GM13976 (cell line): ENCODE results near the gene OR10G8.

ENCODE experiments used
- DNase-seq: peaks from one replicate; pipeline ENCODE4 v3.0.0; 2012; ENCODE audit warnings: low spot score
- in situ Hi-C: fragments of 300-500 bp; cut with MboI; formaldehyde crosslinking; loops from one replicate; pipeline ENCODE4 v1.12.0; 2022; ENCODE audit warnings: low sequenced_read_pairs, mixed read lengths, inconsistent platforms; ENCODE audit not compliant: unreplicated experiment
- TF ChIP-seq, protein P1 (sequence below): IDR thresholded peaks from 2 replicates; pipeline ENCODE4 v1.5.1; 2012; ENCODE audit warnings: borderline replicate concordance, mild to moderate bottlenecking; ENCODE audit not compliant: insufficient read depth; ENCODE audit errors: extremely low read depth, missing control alignments, control extremely low read depth

OR10G8 gene

DNA sequence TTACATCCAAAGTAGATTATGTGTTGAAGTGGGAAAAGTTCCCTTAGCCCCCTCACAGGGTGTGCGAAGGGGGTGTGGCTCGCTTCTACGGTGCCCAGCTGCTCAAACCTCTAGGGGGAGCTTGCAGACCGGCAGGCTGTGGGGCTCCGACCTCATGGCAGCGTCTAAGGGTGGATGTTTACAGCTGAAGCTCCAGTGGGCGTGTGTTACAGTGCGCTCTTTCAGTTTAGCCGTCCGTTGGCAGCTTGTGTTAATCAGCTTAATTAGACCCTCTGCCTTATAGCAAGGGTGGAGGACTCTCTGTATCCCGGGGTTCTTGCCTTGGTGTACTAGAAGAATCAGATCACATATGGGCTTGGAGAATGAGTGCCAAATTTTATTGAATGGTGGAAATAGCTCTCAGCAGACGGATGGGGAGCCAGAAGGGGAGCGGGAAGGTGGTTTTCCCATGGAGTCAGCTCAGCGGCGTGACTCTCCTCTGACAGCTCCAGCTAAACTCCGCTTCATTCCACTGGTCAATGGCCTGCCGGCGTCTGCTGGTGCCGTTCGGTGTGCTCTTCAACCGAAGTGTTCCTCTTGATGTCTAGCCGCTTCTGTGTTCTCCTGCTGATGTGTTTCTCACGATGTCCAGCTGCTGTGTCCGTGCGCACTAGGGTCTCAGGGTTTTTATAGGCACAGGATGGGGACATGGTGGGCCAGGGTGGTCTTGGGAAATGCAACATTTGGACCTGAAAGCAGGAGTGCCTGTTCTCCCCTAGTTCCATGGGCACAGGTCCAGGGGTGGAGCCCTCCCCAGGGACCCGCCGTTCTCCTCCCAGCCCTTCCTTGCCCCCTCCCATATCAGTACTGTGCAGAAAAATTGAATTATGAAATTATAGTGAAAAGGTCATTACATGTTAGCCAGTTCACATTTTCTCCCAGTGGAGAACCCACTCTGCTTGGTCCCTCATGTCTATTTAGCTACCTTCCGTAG lies 43.1 kb downstream of the OR10G8 start:
- DNase-seq, result no peak
- TF ChIP-seq, protein P1, sequence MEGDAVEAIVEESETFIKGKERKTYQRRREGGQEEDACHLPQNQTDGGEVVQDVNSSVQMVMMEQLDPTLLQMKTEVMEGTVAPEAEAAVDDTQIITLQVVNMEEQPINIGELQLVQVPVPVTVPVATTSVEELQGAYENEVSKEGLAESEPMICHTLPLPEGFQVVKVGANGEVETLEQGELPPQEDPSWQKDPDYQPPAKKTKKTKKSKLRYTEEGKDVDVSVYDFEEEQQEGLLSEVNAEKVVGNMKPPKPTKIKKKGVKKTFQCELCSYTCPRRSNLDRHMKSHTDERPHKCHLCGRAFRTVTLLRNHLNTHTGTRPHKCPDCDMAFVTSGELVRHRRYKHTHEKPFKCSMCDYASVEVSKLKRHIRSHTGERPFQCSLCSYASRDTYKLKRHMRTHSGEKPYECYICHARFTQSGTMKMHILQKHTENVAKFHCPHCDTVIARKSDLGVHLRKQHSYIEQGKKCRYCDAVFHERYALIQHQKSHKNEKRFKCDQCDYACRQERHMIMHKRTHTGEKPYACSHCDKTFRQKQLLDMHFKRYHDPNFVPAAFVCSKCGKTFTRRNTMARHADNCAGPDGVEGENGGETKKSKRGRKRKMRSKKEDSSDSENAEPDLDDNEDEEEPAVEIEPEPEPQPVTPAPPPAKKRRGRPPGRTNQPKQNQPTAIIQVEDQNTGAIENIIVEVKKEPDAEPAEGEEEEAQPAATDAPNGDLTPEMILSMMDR, result peak; percentile 59
- in situ Hi-C loops, result loop anchor here (10.0 to 25.0 kb wide), 2 partner anchors 125 to 518 kb away; no protein-coding TSS in a partner anchor

DNA sequence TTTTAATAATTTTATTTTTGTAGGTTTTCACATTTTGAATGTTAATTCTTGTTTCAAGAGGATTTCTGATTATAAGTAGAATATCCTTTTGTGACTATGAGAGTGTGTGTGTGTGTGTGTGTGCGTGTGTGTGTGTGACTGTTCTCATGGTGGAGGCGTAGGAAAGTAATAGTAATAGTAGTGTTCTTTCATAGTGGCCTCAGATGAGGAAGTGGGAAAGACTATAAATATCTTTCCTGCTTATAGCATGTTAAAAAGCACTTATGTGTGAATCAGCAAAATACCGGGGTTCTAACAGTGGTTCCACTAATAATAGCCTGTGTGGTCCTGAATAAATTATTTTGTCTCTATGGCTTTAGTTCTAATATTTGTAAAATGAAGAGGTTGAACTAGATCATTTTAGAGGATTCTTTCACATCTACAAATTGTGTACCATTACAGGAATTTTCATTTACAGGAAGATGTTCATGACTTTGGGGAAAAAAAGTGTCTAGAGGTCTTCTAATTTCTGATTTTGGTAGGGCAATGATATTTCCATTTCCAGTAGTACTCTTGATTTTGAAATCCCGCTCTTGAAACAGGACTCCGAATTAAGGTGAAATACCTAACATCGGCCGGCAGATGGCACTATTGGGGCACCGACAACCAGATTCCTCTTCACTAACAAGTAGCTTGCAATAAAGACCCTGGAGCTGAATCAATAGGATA lies 44.5 kb downstream of the OR10G8 start:
- in situ Hi-C loops, result loop anchor here (10.0 to 25.0 kb wide), 2 partner anchors 124 to 516 kb away; no protein-coding TSS in a partner anchor
- TF ChIP-seq, protein P1, result peak; percentile 46
- DNase-seq, result peak; percentile 71

GRCh38 chr11:124071623-124071948 lies 45.0 kb downstream of the OR10G8 start:
- DNase-seq, result no peak
- TF ChIP-seq, protein P1, result no peak
- in situ Hi-C loops, result loop anchor here (10.0 to 25.0 kb wide), 2 partner anchors 123 to 516 kb away; no protein-coding TSS in a partner anchor

GRCh38 chr11:124072147-124072546 lies 45.5 kb downstream of the OR10G8 start:
- in situ Hi-C loops, result loop anchor here (10.0 to 25.0 kb wide), 2 partner anchors 123 to 515 kb away; no protein-coding TSS in a partner anchor
- TF ChIP-seq, protein P1, result no peak

GRCh38 chr11:124074554-124074953 lies 48.0 kb downstream of the OR10G8 start:
- TF ChIP-seq, protein P1, result no peak
- in situ Hi-C loops, result loop anchor here (10.0 to 25.0 kb wide), 2 partner anchors 120 to 513 kb away; no protein-coding TSS in a partner anchor
- DNase-seq, result no peak

More at GRCh38 chr11:124072147-124072546, 45.5 kb downstream of the OR10G8 start:
- DNase-seq, result no peak

DNA sequence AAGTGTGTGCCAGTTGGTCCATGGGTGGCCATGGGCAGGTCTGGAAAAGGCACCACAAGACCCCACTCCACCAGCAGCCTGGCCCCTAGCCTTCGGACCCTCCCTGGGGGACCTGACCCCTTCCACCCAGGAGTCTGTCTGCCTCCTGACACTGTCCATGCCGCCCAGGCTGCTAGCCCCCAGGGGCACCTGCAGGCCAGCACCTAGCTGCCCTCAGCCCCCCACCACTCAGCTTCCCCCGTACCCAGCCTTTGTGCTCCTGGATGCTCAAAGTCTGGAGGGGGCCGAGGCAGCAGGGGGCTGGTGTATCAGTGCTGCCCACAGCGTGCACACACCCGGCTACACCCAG lies 48.9 kb downstream of the OR10G8 start:
- in situ Hi-C loops, result loop anchor here (10.0 kb wide), 1 partner anchor 119 kb away; no protein-coding TSS in a partner anchor
- DNase-seq, result no peak
- TF ChIP-seq, protein P1, result no peak
